ENCODE measurements around the gene UROD. TPM values are rescaled to one million over a fixed set of nuclear protein-coding genes. Genes with fewer than 3 reads are reported as not detected.

The UROD gene
- total and polyA plus RNA-seq, 2 experiments from 2014 or later, result 82.4 to 108 TPM

- Histone ChIP-seq H3K9me2 (ENCODE audit: insufficient read depth) (no peaks in the 10 kb centered on the region), H3K4me2 (no peak overlapping the region), H3K27ac (ENCODE audit: low read depth) (no peak overlapping the region), H3K36me3 (ENCODE audit: insufficient read depth) (peaks cover 14% of the 10 kb centered on the region; the same call in 1 of the 2 replicates), H3K4me1 (ENCODE audit: insufficient read depth) (no peaks in the 10 kb centered on the region), H3K4me3 (no peak overlapping the region), H3F3A (replicated peaks; ENCODE audit: low read depth) (no peaks in the 10 kb centered on the region), H2AFZ (no peak overlapping the region), H3K27me3 (ENCODE audit: insufficient read depth) (no peaks in the 10 kb centered on the region), H4K20me1 (replicated peaks; ENCODE audit: insufficient read depth) (no peaks in the 10 kb centered on the region; the same call in 1 of the 2 replicates), H3K79me2 (replicated peaks; ENCODE audit: insufficient read depth) (no peaks in the 10 kb centered on the region)
- Mint-ChIP-seq H3K36me3 (ENCODE audit: low read depth) (peaks cover 35% of the 10 kb centered on the region), H3K9me3 (peaks cover 5% of the 10 kb centered on the region; the same call in 1 of the 3 replicates), H3K27ac (no peak overlapping the region), H3K27me3 (ENCODE audit: insufficient read depth, low read depth, poor library complexity) (no peaks in the 10 kb centered on the region), H3K4me3 (no peak overlapping the region), H3K4me1 (no peaks in the 10 kb centered on the region)
- TF ChIP-seq REST (IDR thresholded peaks at IDR 0.05; ENCODE audit: unreplicated experiment) (no peak), CREB1 (CRISPR knock-in tag; IDR thresholded peaks at IDR 0.05; ENCODE audit: low read depth) (no peak), EZH2 (IDR thresholded peaks at IDR 0.05; ENCODE audit: low read depth, unreplicated experiment) (no peak), ZNF462 (CRISPR knock-in tag; IDR thresholded peaks at IDR 0.05) (no peak), EZH2phosphoT487 (IDR thresholded peaks at IDR 0.05; ENCODE audit: unreplicated experiment) (no peak), JUNB (IDR thresholded peaks at IDR 0.05; ENCODE audit: unreplicated experiment) (no peak), ZNF331 (CRISPR knock-in tag; IDR thresholded peaks at IDR 0.05; ENCODE audit: low read depth) (no peak), ETS1 (IDR thresholded peaks at IDR 0.05) (no peak), NANOG (IDR thresholded peaks at IDR 0.05; ENCODE audit: borderline replicate concordance) (no peak), CTCF (conservative IDR thresholded peaks at IDR 0.05; ENCODE audit: low read depth in 2 of 2) (no peak), POLR2AphosphoS5 (IDR thresholded peaks at IDR 0.05; ENCODE audit: low read depth) (no peak), ZNF114 (CRISPR knock-in tag; IDR thresholded peaks at IDR 0.05) (no peak)
- ATAC-seq (no peak), DNase-seq (ENCODE audit: low spot score) (no peak)
These were observed 38.4 kb upstream of the UROD start for GRCh38 chr1:44973645-44974044.

All from GM23338 (cell line).